HepG2 (cell line): ENCODE measurements around the gene KCNAB1.

Source experiments
- BCL6 ChIP-seq: IDR thresholded peaks from 2 replicates; pipeline ENCODE4 v1.6.1; 2016; ENCODE audit warnings: missing genetic modification reagents, missing compliant biosample characterization
- CHD2 ChIP-seq: IDR thresholded peaks from 2 replicates; pipeline ENCODE4 v1.6.1; 2011; ENCODE audit warnings: low read depth, low read length, improper control_type of control experiment
- CTCF ChIP-seq: sonication (generic); formaldehyde crosslinking; IDR thresholded peaks from 2 replicates; pipeline ENCODE4 v1.5.0; 2020; ENCODE audit warnings: mild to moderate bottlenecking, missing genetic modification reagents, moderate library complexity
- FOXC1 ChIP-seq: sonication (generic); formaldehyde crosslinking; IDR thresholded peaks from 2 replicates; pipeline ENCODE4 v1.8.0; 2022; ENCODE audit warnings: mild to moderate bottlenecking, missing genetic modification reagents, borderline replicate concordance
- JUN ChIP-seq: sonication (generic); formaldehyde crosslinking; IDR thresholded peaks from 2 replicates; pipeline ENCODE4 v1.4.0; 2020; ENCODE audit warnings: mild to moderate bottlenecking, missing genetic modification reagents
- NFYB ChIP-seq: sonication (generic); formaldehyde crosslinking; IDR thresholded peaks from 2 replicates; pipeline ENCODE4 v1.4.0; 2020; ENCODE audit warnings: missing genetic modification reagents

- TF ChIP-seq FOXC1 (CRISPR knock-in tag) = no peak
- no peak for TF ChIP-seq NFYB
- no peak for TF ChIP-seq JUN (CRISPR knock-in tag)
- TF ChIP-seq CTCF (CRISPR knock-in tag) = no peak
- TF ChIP-seq CHD2 = no peak
- TF ChIP-seq BCL6 (CRISPR knock-in tag) = peak; percentile 24; the same call in 1 of the 2 replicates
Measured at GRCh38 chr3:156553705-156554356, 433.5 kb downstream of the KCNAB1 start.
